Left ventricle myocardium inferior (tissue), 1 donor: ENCODE results near the gene LSMEM2. TPM values are rescaled to one million over a fixed set of nuclear protein-coding genes. Genes with fewer than 3 reads are reported as not detected.
A peak's percentile ranks its signal among the peaks of the same experiment; 100 is the strongest.

Source experiments
- DNase-seq: peaks from one replicate; pipeline ENCODE4 v3.0.0-alpha.2; 2020
- H3K27ac ChIP-seq: fragments of 200-600 bp; replicated peaks from 2 replicates; pipeline ENCODE4 v1.8.0; 2021
- H3K27me3 ChIP-seq: fragments of 200-600 bp; 2 replicates; pipeline ENCODE4 v1.8.0; 2021; ENCODE audit warnings: low read depth
- H3K36me3 ChIP-seq: fragments of 200-600 bp; 2 replicates; pipeline ENCODE4 v1.8.0; 2021
- H3K4me1 ChIP-seq: fragments of 200-600 bp; 2 replicates; pipeline ENCODE4 v1.8.0; 2021
- H3K4me3 ChIP-seq: fragments of 200-600 bp; 2 replicates; pipeline ENCODE4 v1.8.0; 2021; ENCODE audit warnings: mild to moderate bottlenecking, moderate library complexity
- H3K9me3 ChIP-seq: fragments of 200-600 bp; replicated peaks from 2 replicates; pipeline ENCODE4 v1.8.0; 2021
- intact Hi-C: fragments of 100-400 bp; cut with micrococcal nuclease; formaldehyde crosslinking; loops from one replicate; pipeline ENCODE4 v1.11.0; 2022
- total RNA-seq: library from RNA; stranded (reverse); fragmentation: NEBNext Ultra II Directional; extraction: Animal tissue kit (Norgen Biotek cat#: 25700); gene quantifications from one replicate; pipeline ENCODE4 v1.2.1, GENCODE V29; 2021
- TF ChIP-seq, protein P1 (sequence below): fragments of 200-600 bp; IDR thresholded peaks from 2 replicates; pipeline ENCODE4 v1.8.0; 2021; ENCODE audit warnings: antibody characterized with exemption, mild to moderate bottlenecking, borderline replicate concordance
- donor health status: DM: no; HTN: yes; CAD: no; lungs with severe emphysema.

LSMEM2 gene
- total RNA-seq, 1 donor from 2014 or later: 27.7 TPM

DNA sequence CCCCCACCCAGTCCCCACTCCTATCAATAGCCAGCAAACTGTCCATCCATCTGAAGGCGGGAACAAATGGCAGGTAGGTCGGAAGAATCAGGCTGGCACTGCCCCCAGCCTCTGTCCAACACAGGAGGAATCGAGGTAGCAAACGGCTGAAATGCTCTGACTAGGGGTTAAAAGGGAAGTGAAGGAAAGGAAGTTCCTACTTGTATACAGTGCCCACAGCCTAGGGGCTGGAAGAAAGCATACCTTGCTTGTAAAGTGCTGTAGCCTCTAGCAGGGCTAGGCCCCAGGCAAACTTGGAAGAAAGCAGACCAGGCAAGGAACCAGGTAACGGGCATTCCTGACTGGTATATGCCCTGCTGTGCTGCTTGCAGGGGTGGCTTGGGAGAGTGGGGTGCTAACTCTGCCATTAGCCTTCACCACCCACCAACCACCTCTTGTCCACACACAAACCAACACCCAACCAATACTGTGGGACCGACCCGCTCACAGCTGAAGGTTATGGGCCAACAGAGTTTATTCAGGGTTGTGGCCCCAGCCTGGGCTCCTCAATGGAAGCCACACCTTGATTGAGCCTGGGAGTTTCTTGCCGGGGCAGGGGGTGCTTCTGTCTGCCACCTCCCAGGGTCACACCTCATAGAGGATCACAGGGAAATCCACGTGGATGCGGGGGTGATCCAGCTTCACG is 46.8 kb downstream of the LSMEM2 start:
- Histone ChIP-seq H3K4me1 (peaks cover 83% of the 10 kb centered on the region), H3K36me3 (peaks cover 36% of the 10 kb centered on the region), H3K27me3 (no peaks in the 10 kb centered on the region), H3K27ac (peak overlapping the region; percentile 99), H3K9me3 (no peaks in the 10 kb centered on the region), H3K4me3 (no peak overlapping the region)
- no peak for DNase-seq
- intact Hi-C loops: no loop called here
- TF ChIP-seq, protein P1, sequence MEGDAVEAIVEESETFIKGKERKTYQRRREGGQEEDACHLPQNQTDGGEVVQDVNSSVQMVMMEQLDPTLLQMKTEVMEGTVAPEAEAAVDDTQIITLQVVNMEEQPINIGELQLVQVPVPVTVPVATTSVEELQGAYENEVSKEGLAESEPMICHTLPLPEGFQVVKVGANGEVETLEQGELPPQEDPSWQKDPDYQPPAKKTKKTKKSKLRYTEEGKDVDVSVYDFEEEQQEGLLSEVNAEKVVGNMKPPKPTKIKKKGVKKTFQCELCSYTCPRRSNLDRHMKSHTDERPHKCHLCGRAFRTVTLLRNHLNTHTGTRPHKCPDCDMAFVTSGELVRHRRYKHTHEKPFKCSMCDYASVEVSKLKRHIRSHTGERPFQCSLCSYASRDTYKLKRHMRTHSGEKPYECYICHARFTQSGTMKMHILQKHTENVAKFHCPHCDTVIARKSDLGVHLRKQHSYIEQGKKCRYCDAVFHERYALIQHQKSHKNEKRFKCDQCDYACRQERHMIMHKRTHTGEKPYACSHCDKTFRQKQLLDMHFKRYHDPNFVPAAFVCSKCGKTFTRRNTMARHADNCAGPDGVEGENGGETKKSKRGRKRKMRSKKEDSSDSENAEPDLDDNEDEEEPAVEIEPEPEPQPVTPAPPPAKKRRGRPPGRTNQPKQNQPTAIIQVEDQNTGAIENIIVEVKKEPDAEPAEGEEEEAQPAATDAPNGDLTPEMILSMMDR: no peak

DNA sequence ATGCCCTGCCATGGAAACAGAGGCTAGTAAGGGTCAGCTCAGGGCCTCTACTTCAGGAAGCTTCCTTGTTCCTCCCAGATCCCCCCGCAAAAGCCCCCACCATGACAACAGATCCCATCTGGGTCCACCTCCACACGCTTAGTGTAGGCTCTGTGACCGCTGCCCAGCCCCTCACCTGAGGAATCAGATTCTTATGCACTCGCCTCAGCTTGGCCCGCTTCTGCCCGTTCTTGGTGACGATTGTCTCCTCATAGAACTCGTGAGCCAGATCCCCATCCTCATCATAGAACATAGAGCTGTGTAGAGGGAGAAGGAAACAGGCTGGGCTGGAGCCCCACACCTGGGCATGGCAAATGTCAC is 47.3 kb downstream of the LSMEM2 start:
- TF ChIP-seq, protein P1: no peak
- Histone ChIP-seq H3K4me1 (peaks cover 83% of the 10 kb centered on the region), H3K27me3 (no peaks in the 10 kb centered on the region), H3K36me3 (peaks cover 41% of the 10 kb centered on the region), H3K4me3 (no peak overlapping the region), H3K27ac (no peak overlapping the region), H3K9me3 (no peaks in the 10 kb centered on the region)
- intact Hi-C loops: no loop called here
- no peak for DNase-seq

- Histone ChIP-seq H3K27ac (no peak overlapping the region), H3K27me3 (no peaks in the 10 kb centered on the region), H3K9me3 (no peaks in the 10 kb centered on the region), H3K4me3 (peak overlapping the region; percentile 97), H3K36me3 (peaks cover 51% of the 10 kb centered on the region), H3K4me1 (peaks cover 83% of the 10 kb centered on the region)
- no peak for DNase-seq
- intact Hi-C loops: no loop called here
- TF ChIP-seq, protein P1: no peak
These were observed 48.2 kb downstream of the LSMEM2 start for GRCh38 chr3:50327129-50327528.

DNA sequence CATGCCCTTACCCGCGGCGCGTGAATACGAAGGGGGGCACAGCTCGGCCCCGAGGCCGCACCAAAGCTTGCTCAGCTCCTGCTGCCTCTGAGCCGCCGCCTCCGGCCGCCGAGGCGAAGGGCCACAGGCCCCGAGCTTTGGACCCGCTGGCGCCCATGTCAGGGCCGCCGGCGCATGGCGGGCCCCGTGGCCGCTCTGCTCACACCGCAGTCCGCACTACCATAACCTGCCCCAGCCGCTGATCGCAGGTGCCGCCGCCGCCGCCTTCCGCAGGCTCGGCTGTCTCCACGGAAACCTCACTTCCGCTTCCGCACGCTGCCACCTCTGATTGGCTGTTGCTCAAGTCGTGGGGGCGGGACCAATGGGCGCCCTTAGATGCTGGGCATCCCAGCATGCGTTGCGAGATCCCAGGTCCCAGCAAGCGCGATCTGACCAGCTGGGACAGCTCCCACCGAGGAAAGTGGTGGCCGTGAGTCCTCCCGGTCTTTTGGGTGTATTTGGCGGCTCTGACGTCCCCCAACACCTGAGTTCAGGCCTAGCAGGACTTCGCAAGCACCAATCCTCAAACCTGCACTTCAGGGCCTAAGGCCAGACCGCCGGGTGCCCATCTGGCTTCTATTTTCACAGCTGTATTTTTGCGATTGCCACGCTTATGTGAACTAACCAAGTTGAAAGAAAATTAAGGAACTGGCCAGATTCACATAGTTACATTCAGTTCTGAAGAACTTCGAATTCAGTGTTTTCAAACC is 49.2 kb downstream of the LSMEM2 start, which contains the start of gene TUSC2:
Gene TUSC2 (minus strand): TSS at position 281 of the 749 bp plus-strand sequence. CDS start 124 bp downstream, at position 157.
- Histone ChIP-seq H3K36me3 (peaks cover 55% of the 10 kb centered on the region), H3K27ac (peak within 1 kb of the TSS; percentile 89), H3K4me3 (peak within 1 kb of the TSS; percentile 97), H3K9me3 (no peaks in the 10 kb centered on the region), H3K4me1 (peaks cover 83% of the 10 kb centered on the region), H3K27me3 (no peaks in the 10 kb centered on the region)
- TF ChIP-seq, protein P1: no peak
- peak; percentile 97 for DNase-seq
- intact Hi-C loops: no loop called here

GRCh38 chr3:50330330-50330729 is 51.4 kb downstream of the LSMEM2 start:
- DNase-seq: no peak
- peaks cover 83% of the 10 kb centered on the region for H3K4me1 ChIP-seq
- TF ChIP-seq, protein P1: no peak
- H3K27ac ChIP-seq: no peak overlapping the region
- H3K36me3 ChIP-seq: peaks cover 52% of the 10 kb centered on the region
- no peaks in the 10 kb centered on the region for H3K27me3 ChIP-seq
- no peaks in the 10 kb centered on the region for H3K9me3 ChIP-seq
- intact Hi-C loops: no loop called here
- no peak overlapping the region for H3K4me3 ChIP-seq
